HEK293 (cell line): ENCODE measurements around the gene TAMALIN.

Source experiments
- GLIS1 ChIP-seq: fragments of 450-650 bp; formaldehyde crosslinking; IDR thresholded peaks from 2 replicates; pipeline ENCODE4 v1.5.1; 2016; ENCODE audit warnings: missing biosample characterization, missing genetic modification characterization
- KLF1 ChIP-seq: fragments of 450-650 bp; formaldehyde crosslinking; IDR thresholded peaks from 2 replicates; pipeline ENCODE4 v1.5.1; 2016; ENCODE audit warnings: missing biosample characterization, missing genetic modification characterization
- ZBTB17 ChIP-seq: fragments of 450-650 bp; formaldehyde crosslinking; IDR thresholded peaks from 2 replicates; pipeline ENCODE4 v1.5.1; 2016; ENCODE audit warnings: missing biosample characterization, missing genetic modification characterization
- ZBTB21 ChIP-seq: fragments of 450-650 bp; formaldehyde crosslinking; IDR thresholded peaks from 2 replicates; pipeline ENCODE4 v1.5.1; 2017; ENCODE audit warnings: missing biosample characterization, missing genetic modification characterization
- ZFHX2 ChIP-seq: fragments of 450-650 bp; formaldehyde crosslinking; conservative IDR thresholded peaks from 2 replicates; pipeline ENCODE4 v1.5.1; 2016; ENCODE audit warnings: missing biosample characterization, missing genetic modification characterization
- ZFP69B ChIP-seq: fragments of 450-650 bp; formaldehyde crosslinking; IDR thresholded peaks from 2 replicates; pipeline ENCODE4 v1.5.1; 2016; ENCODE audit warnings: missing biosample characterization, missing genetic modification characterization
- ZNF155 ChIP-seq: fragments of 450-650 bp; formaldehyde crosslinking; IDR thresholded peaks from 2 replicates; pipeline ENCODE4 v1.5.1; 2016; ENCODE audit warnings: missing biosample characterization, missing genetic modification characterization
- ZNF211 ChIP-seq: fragments of 450-650 bp; formaldehyde crosslinking; IDR thresholded peaks from 2 replicates; pipeline ENCODE4 v1.5.1; 2016; ENCODE audit warnings: low read depth, missing biosample characterization, missing genetic modification characterization
- ZNF223 ChIP-seq: fragments of 450-650 bp; formaldehyde crosslinking; IDR thresholded peaks from 2 replicates; pipeline ENCODE4 v1.5.1; 2016; ENCODE audit warnings: missing biosample characterization, missing genetic modification characterization
- ZNF239 ChIP-seq: fragments of 450-650 bp; formaldehyde crosslinking; IDR thresholded peaks from 2 replicates; pipeline ENCODE4 v1.5.1; 2016; ENCODE audit warnings: missing biosample characterization, missing genetic modification characterization
- ZNF248 ChIP-seq: fragments of 450-650 bp; formaldehyde crosslinking; IDR thresholded peaks from 2 replicates; pipeline ENCODE4 v1.5.1; 2017; ENCODE audit warnings: missing biosample characterization, missing genetic modification characterization
- ZNF274 ChIP-seq, 2 experiments: fragments of 200-500 bp in 1 of 2; fragments of 450-650 bp in 1 of 2; sonication (Bioruptor generic) in 1 of 2; formaldehyde crosslinking in 1 of 2; IDR thresholded peaks; 2 replicates each; pipeline versions ENCODE4 v1.5.1 to v1.6.1; 2014 to 2016; ENCODE audit warnings: borderline replicate concordance in 1 of 2, inconsistent platforms in 1 of 2, low read length in 1 of 2, missing biosample characterization in 1 of 2, missing genetic modification characterization in 1 of 2
- ZNF335 ChIP-seq: fragments of 450-650 bp; formaldehyde crosslinking; conservative IDR thresholded peaks from 2 replicates; pipeline ENCODE4 v1.5.1; 2016; ENCODE audit warnings: missing biosample characterization, missing genetic modification characterization
- ZNF341 ChIP-seq: fragments of 450-650 bp; formaldehyde crosslinking; IDR thresholded peaks from 2 replicates; pipeline ENCODE4; 2016; ENCODE audit warnings: low read depth, missing biosample characterization, missing genetic modification characterization
- ZNF366 ChIP-seq: fragments of 450-650 bp; formaldehyde crosslinking; conservative IDR thresholded peaks from 2 replicates; pipeline ENCODE4 v1.5.1; 2016; ENCODE audit warnings: missing biosample characterization, missing genetic modification characterization
- ZNF416 ChIP-seq: fragments of 450-650 bp; formaldehyde crosslinking; IDR thresholded peaks from 2 replicates; pipeline ENCODE4 v1.5.1; 2016; ENCODE audit warnings: missing biosample characterization, missing genetic modification characterization
- ZNF629 ChIP-seq: fragments of 450-650 bp; formaldehyde crosslinking; IDR thresholded peaks from 2 replicates; pipeline ENCODE4 v1.5.1; 2017; ENCODE audit warnings: missing biosample characterization, missing genetic modification characterization
- ZNF654 ChIP-seq: fragments of 450-650 bp; formaldehyde crosslinking; IDR thresholded peaks from 2 replicates; pipeline ENCODE4 v1.5.1; 2016; ENCODE audit warnings: low read depth, missing biosample characterization, missing genetic modification characterization
- ZNF843 ChIP-seq: fragments of 450-650 bp; formaldehyde crosslinking; IDR thresholded peaks from 2 replicates; pipeline ENCODE4 v1.5.1; 2016; ENCODE audit warnings: missing biosample characterization, missing genetic modification characterization
- TF ChIP-seq, protein P1 (sequence below): fragments of 450-650 bp; formaldehyde crosslinking; IDR thresholded peaks from 2 replicates; pipeline ENCODE4 v1.5.1; 2016; ENCODE audit warnings: missing biosample characterization, missing genetic modification characterization
- TF ChIP-seq, protein P2 (sequence below): fragments of 450-650 bp; formaldehyde crosslinking; IDR thresholded peaks from 2 replicates; pipeline ENCODE4 v1.5.1; 2016; ENCODE audit warnings: missing biosample characterization, missing genetic modification characterization
- TF ChIP-seq, protein P3 (sequence below): fragments of 450-650 bp; formaldehyde crosslinking; IDR thresholded peaks from 2 replicates; pipeline ENCODE4 v1.5.1; 2016; ENCODE audit warnings: missing biosample characterization, missing genetic modification characterization
- TF ChIP-seq, protein P4 (sequence below): IDR thresholded peaks from 2 replicates; pipeline ENCODE4 v1.6.1; 2011; ENCODE audit warnings: mild to moderate bottlenecking, low read depth, low read length, borderline replicate concordance
- TF ChIP-seq, protein P5 (sequence below): fragments of 450-650 bp; formaldehyde crosslinking; IDR thresholded peaks from 2 replicates; pipeline ENCODE4 v1.5.1; 2016; ENCODE audit warnings: missing biosample characterization, missing genetic modification characterization

The TAMALIN gene

DNA sequence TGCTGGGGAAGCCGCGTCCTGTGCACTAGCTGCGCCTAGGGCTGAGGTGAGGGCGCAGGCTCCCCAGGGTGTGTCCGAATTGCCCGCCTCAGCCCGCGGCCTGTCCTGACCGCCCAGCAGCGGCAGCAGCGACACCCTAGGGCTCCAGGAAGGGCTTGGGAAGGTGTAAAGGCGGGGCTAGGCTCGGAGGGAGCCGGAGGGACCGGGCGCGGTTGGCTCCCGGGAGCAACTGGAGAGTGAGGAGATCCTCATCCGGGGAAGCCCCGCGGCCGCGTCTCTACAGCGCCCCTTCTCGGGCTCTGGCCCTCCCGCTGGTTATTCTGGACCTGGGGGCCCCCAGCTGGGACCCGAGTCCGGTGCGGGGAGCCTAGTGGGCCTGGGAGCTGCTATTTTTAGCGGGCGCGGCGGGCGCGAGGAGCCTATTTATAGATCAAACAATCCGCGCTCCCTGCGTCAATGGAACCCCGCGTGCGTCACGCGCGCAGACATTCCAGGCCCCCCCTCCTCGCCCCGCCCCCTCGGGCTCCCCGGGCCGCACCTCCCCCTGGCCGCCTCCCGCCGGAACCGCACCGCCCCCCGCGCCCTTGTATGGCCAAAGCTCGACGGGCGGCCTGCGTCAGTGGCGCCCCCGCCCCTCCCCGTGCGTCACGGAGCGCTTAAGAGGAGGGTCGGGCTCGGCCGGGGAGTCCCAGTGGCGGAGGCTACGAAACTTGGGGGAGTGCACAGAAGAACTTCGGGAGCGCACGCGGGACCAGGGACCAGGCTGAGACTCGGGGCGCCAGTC is 44.2 kb downstream of the TAMALIN start, which contains the start of gene NR4A1 (continued):
- TF ChIP-seq, protein P1, sequence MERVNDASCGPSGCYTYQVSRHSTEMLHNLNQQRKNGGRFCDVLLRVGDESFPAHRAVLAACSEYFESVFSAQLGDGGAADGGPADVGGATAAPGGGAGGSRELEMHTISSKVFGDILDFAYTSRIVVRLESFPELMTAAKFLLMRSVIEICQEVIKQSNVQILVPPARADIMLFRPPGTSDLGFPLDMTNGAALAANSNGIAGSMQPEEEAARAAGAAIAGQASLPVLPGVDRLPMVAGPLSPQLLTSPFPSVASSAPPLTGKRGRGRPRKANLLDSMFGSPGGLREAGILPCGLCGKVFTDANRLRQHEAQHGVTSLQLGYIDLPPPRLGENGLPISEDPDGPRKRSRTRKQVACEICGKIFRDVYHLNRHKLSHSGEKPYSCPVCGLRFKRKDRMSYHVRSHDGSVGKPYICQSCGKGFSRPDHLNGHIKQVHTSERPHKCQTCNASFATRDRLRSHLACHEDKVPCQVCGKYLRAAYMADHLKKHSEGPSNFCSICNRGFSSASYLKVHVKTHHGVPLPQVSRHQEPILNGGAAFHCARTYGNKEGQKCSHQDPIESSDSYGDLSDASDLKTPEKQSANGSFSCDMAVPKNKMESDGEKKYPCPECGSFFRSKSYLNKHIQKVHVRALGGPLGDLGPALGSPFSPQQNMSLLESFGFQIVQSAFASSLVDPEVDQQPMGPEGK (tag by site-specific recombination) = peak; percentile 66
- TF ChIP-seq ZBTB17 = peak; percentile 22; the same call in 1 of the 2 replicates
- TF ChIP-seq ZNF211 (tag by site-specific recombination) = no peak
- peak; percentile 82 for TF ChIP-seq KLF1 (tag by site-specific recombination)
- TF ChIP-seq ZNF629 = peak; percentile 98
- TF ChIP-seq ZNF843 = 0 out of 2 replicates have a peak, but pooled peaks have one; percentile 14
- TF ChIP-seq ZNF416 (tag by site-specific recombination) = no peak
- TF ChIP-seq, protein P2, sequence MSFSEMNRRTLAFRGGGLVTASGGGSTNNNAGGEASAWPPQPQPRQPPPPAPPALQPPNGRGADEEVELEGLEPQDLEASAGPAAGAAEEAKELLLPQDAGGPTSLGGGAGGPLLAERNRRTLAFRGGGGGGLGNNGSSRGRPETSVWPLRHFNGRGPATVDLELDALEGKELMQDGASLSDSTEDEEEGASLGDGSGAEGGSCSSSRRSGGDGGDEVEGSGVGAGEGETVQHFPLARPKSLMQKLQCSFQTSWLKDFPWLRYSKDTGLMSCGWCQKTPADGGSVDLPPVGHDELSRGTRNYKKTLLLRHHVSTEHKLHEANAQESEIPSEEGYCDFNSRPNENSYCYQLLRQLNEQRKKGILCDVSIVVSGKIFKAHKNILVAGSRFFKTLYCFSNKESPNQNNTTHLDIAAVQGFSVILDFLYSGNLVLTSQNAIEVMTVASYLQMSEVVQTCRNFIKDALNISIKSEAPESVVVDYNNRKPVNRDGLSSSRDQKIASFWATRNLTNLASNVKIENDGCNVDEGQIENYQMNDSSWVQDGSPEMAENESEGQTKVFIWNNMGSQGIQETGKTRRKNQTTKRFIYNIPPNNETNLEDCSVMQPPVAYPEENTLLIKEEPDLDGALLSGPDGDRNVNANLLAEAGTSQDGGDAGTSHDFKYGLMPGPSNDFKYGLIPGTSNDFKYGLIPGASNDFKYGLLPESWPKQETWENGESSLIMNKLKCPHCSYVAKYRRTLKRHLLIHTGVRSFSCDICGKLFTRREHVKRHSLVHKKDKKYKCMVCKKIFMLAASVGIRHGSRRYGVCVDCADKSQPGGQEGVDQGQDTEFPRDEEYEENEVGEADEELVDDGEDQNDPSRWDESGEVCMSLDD (tag by site-specific recombination) = no peak; the same call in 1 of the 2 replicates
- peak; percentile 85 for TF ChIP-seq ZNF341 (tag by site-specific recombination)
- TF ChIP-seq, protein P3, sequence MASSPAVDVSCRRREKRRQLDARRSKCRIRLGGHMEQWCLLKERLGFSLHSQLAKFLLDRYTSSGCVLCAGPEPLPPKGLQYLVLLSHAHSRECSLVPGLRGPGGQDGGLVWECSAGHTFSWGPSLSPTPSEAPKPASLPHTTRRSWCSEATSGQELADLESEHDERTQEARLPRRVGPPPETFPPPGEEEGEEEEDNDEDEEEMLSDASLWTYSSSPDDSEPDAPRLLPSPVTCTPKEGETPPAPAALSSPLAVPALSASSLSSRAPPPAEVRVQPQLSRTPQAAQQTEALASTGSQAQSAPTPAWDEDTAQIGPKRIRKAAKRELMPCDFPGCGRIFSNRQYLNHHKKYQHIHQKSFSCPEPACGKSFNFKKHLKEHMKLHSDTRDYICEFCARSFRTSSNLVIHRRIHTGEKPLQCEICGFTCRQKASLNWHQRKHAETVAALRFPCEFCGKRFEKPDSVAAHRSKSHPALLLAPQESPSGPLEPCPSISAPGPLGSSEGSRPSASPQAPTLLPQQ (tag by site-specific recombination) = 0 out of 2 replicates have a peak, but pooled peaks have one; percentile 41
- TF ChIP-seq ZNF654 = no peak
- TF ChIP-seq ZNF248 = no peak
- TF ChIP-seq ZFHX2 (tag by site-specific recombination) = 0 out of 2 replicates have a peak, but pooled peaks have one; percentile 31
- TF ChIP-seq ZNF366 (tag by site-specific recombination) = no peak
- peak; percentile 30; the same call in 1 of the 2 replicates for TF ChIP-seq ZFP69B
- TF ChIP-seq ZBTB21 = peak; percentile 92
- no peak for TF ChIP-seq ZNF239 (tag by site-specific recombination)
- TF ChIP-seq ZNF155 (tag by site-specific recombination) = no peak
- TF ChIP-seq ZNF274 (IDR thresholded peaks at IDR 0.05; ENCODE audit: low read length) = no peak
- TF ChIP-seq ZNF274 (tag by site-specific recombination; IDR thresholded peaks at IDR 0.05; ENCODE audit: borderline replicate concordance) = no peak
- no peak for TF ChIP-seq ZNF223 (tag by site-specific recombination)
- peak; percentile 97 for TF ChIP-seq GLIS1 (tag by site-specific recombination)
- TF ChIP-seq, protein P4, sequence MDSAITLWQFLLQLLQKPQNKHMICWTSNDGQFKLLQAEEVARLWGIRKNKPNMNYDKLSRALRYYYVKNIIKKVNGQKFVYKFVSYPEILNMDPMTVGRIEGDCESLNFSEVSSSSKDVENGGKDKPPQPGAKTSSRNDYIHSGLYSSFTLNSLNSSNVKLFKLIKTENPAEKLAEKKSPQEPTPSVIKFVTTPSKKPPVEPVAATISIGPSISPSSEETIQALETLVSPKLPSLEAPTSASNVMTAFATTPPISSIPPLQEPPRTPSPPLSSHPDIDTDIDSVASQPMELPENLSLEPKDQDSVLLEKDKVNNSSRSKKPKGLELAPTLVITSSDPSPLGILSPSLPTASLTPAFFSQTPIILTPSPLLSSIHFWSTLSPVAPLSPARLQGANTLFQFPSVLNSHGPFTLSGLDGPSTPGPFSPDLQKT = peak; percentile 94; the same call in 1 of the 2 replicates
- TF ChIP-seq ZNF335 (tag by site-specific recombination) = peak; percentile 75
- TF ChIP-seq, protein P5, sequence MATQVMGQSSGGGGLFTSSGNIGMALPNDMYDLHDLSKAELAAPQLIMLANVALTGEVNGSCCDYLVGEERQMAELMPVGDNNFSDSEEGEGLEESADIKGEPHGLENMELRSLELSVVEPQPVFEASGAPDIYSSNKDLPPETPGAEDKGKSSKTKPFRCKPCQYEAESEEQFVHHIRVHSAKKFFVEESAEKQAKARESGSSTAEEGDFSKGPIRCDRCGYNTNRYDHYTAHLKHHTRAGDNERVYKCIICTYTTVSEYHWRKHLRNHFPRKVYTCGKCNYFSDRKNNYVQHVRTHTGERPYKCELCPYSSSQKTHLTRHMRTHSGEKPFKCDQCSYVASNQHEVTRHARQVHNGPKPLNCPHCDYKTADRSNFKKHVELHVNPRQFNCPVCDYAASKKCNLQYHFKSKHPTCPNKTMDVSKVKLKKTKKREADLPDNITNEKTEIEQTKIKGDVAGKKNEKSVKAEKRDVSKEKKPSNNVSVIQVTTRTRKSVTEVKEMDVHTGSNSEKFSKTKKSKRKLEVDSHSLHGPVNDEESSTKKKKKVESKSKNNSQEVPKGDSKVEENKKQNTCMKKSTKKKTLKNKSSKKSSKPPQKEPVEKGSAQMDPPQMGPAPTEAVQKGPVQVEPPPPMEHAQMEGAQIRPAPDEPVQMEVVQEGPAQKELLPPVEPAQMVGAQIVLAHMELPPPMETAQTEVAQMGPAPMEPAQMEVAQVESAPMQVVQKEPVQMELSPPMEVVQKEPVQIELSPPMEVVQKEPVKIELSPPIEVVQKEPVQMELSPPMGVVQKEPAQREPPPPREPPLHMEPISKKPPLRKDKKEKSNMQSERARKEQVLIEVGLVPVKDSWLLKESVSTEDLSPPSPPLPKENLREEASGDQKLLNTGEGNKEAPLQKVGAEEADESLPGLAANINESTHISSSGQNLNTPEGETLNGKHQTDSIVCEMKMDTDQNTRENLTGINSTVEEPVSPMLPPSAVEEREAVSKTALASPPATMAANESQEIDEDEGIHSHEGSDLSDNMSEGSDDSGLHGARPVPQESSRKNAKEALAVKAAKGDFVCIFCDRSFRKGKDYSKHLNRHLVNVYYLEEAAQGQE (tag by site-specific recombination) = no peak
